Cardiac fibroblast (primary cell): ENCODE measurements around the gene CAD.

Source experiments
- DNase-seq, 2 donors: peaks; one replicate each; pipeline versions ENCODE4 v3.0.0 to v3.0.0-alpha.2; 2010; ENCODE audit warnings: low read depth in 2 of 2
- H3K4me3 ChIP-seq, 2 donors: replicated peaks in 1 of 2; 1 replicate in 1 of 2; 2 replicates in 1 of 2; pipeline ENCODE4 v1.5.1; 2011; ENCODE audit warnings: low read depth in 2 of 2, low read length in 2 of 2, mild to moderate bottlenecking in 2 of 2, moderate library complexity in 1 of 2
- CTCF ChIP-seq: IDR thresholded peaks from one replicate; pipeline ENCODE4 v1.5.1; 2011; ENCODE audit warnings: low read depth, mild to moderate bottlenecking, low read length, inconsistent platforms

Gene CAD

GRCh38 chr2:27280826-27281225, 63.7 kb downstream of the CAD start:
- no peak for TF ChIP-seq CTCF
- H3K4me3 ChIP-seq = no peak overlapping the region
- DNase-seq = no peak

- TF ChIP-seq CTCF = no peak
- no peak for DNase-seq
These were observed 64.3 kb downstream of the CAD start for GRCh38 chr2:27281442-27281841.

GRCh38 chr2:27281855-27282559, 64.8 kb downstream of the CAD start, which contains the start of gene TRIM54:
Gene TRIM54 (plus strand): TSS chr2:27282429. CDS start chr2:27282732, 303 bp downstream.
- no peak within 1 kb of the TSS for H3K4me3 ChIP-seq
- TF ChIP-seq CTCF = no peak
- peak in 1 of 2 donors; percentile 31 for DNase-seq

More at GRCh38 chr2:27281442-27281841, 64.3 kb downstream of the CAD start:
- H3K4me3 ChIP-seq = no peak overlapping the region

GRCh38 chr2:27282892-27283291, 65.7 kb downstream of the CAD start:
- no peak for TF ChIP-seq CTCF
- no peak for DNase-seq
- H3K4me3 ChIP-seq = no peak overlapping the region

GRCh38 chr2:27284996-27285395, 67.8 kb downstream of the CAD start:
- no peak for DNase-seq
- no peak overlapping the region for H3K4me3 ChIP-seq
- TF ChIP-seq CTCF = no peak

- H3K4me3 ChIP-seq = no peak overlapping the region
- TF ChIP-seq CTCF = no peak
- DNase-seq = no peak
These were observed 68.3 kb downstream of the CAD start for GRCh38 chr2:27285481-27285880.

- no peak overlapping the region for H3K4me3 ChIP-seq
- TF ChIP-seq CTCF = no peak
- DNase-seq = no peak
These were observed 71.4 kb downstream of the CAD start for GRCh38 chr2:27288610-27289009.
